SK-N-SH treated with all-trans-retinoic acid at 6 μM for 48 hours (cell line): ENCODE data around the gene SARNP.

Source experiments
- ATAC-seq: fragments of 200-7000 bp; cut with Tn5 transposase; 3 replicates; pipeline ENCODE4 v1.9.1; 2020; ENCODE audit warnings: mild to moderate bottlenecking, moderate library complexity
- ARNTL ChIP-seq: fragments of 450-650 bp; formaldehyde crosslinking; IDR thresholded peaks from 2 replicates; pipeline ENCODE4 v1.5.0; 2020; ENCODE audit warnings: low read depth, mild to moderate bottlenecking, moderate library complexity, borderline replicate concordance
- BACH2 ChIP-seq: fragments of 250-450 bp; sonication (Bioruptor Pico); IDR thresholded peaks from 2 replicates; pipeline ENCODE4 v1.9.0; 2021; ENCODE audit warnings: mild to moderate bottlenecking, borderline replicate concordance
- CSDC2 ChIP-seq: fragments of 250-450 bp; sonication (Bioruptor Pico); IDR thresholded peaks from 2 replicates; pipeline ENCODE4 v1.5.0; 2020; ENCODE audit warnings: mild to moderate bottlenecking, moderate library complexity
- CSRNP3 ChIP-seq: fragments of 250-450 bp; sonication (Bioruptor Pico); IDR thresholded peaks from 2 replicates; pipeline ENCODE4 v1.5.1; 2021; ENCODE audit warnings: mild to moderate bottlenecking, moderate library complexity
- GLIS3 ChIP-seq: fragments of 250-450 bp; sonication (Bioruptor Pico); IDR thresholded peaks from 2 replicates; pipeline ENCODE4 v1.5.0; 2020; ENCODE audit warnings: mild to moderate bottlenecking, moderate library complexity
- ISL1 ChIP-seq: fragments of 250-450 bp; sonication (Bioruptor Pico); IDR thresholded peaks from 2 replicates; pipeline ENCODE4 v2.1.2; 2022; ENCODE audit warnings: mild to moderate bottlenecking, moderate library complexity
- OSR1 ChIP-seq: fragments of 250-450 bp; sonication (Bioruptor Pico); IDR thresholded peaks from 2 replicates; pipeline ENCODE4 v1.8.0; 2022; ENCODE audit warnings: moderate library complexity, mild to moderate bottlenecking, inconsistent platforms
- SNAI2 ChIP-seq: fragments of 250-450 bp; sonication (Bioruptor Pico); IDR thresholded peaks from 2 replicates; pipeline ENCODE4 v1.5.0; 2020; ENCODE audit warnings: mild to moderate bottlenecking, moderate library complexity
- TCF4 ChIP-seq: fragments of 250-450 bp; sonication (Bioruptor Pico); IDR thresholded peaks from 2 replicates; pipeline ENCODE4 v1.8.0; 2021; ENCODE audit warnings: mild to moderate bottlenecking, moderate library complexity, borderline replicate concordance
- TOX ChIP-seq: fragments of 250-450 bp; sonication (Bioruptor Pico); IDR thresholded peaks from 2 replicates; pipeline ENCODE4 v1.8.0; 2021; ENCODE audit warnings: mild to moderate bottlenecking, moderate library complexity, borderline replicate concordance
- ZC3H10 ChIP-seq: fragments of 250-450 bp; sonication (Bioruptor Pico); IDR thresholded peaks from 2 replicates; pipeline ENCODE4 v1.5.1; 2021; ENCODE audit warnings: mild to moderate bottlenecking, moderate library complexity
- ZFP3 ChIP-seq: fragments of 250-450 bp; sonication (Bioruptor Pico); IDR thresholded peaks from 2 replicates; pipeline ENCODE4 v1.5.0; 2020; ENCODE audit warnings: mild to moderate bottlenecking, moderate library complexity
- ZNF565 ChIP-seq: fragments of 450-650 bp; formaldehyde crosslinking; conservative IDR thresholded peaks from 2 replicates; pipeline ENCODE4 v1.5.0; 2020; ENCODE audit warnings: low read depth, mild to moderate bottlenecking, moderate library complexity
- ZNF70 ChIP-seq: fragments of 450-650 bp; formaldehyde crosslinking; IDR thresholded peaks from 2 replicates; pipeline ENCODE4 v1.5.0; 2020; ENCODE audit warnings: mild to moderate bottlenecking, moderate library complexity
- TF ChIP-seq, protein P1 (sequence below): fragments of 250-450 bp; sonication (Bioruptor Pico); IDR thresholded peaks from 2 replicates; pipeline ENCODE4 v1.8.0; 2021; ENCODE audit warnings: low read depth, mild to moderate bottlenecking, moderate library complexity, borderline replicate concordance
- TF ChIP-seq, protein P2 (sequence below): fragments of 250-450 bp; sonication (Bioruptor Pico); IDR thresholded peaks from 2 replicates; pipeline ENCODE4 v1.5.1; 2020; ENCODE audit warnings: low read depth, mild to moderate bottlenecking, moderate library complexity
- TF ChIP-seq, protein P3 (sequence below): fragments of 250-450 bp; sonication (Bioruptor Pico); IDR thresholded peaks from 2 replicates; pipeline ENCODE4 v1.5.0; 2020; ENCODE audit warnings: mild to moderate bottlenecking, moderate library complexity
- TF ChIP-seq, protein P4 (sequence below): fragments of 250-450 bp; sonication (Bioruptor Pico); IDR thresholded peaks from 2 replicates; pipeline ENCODE4 v1.8.0; 2020; ENCODE audit warnings: mild to moderate bottlenecking, moderate library complexity, borderline replicate concordance

SARNP gene

DNA sequence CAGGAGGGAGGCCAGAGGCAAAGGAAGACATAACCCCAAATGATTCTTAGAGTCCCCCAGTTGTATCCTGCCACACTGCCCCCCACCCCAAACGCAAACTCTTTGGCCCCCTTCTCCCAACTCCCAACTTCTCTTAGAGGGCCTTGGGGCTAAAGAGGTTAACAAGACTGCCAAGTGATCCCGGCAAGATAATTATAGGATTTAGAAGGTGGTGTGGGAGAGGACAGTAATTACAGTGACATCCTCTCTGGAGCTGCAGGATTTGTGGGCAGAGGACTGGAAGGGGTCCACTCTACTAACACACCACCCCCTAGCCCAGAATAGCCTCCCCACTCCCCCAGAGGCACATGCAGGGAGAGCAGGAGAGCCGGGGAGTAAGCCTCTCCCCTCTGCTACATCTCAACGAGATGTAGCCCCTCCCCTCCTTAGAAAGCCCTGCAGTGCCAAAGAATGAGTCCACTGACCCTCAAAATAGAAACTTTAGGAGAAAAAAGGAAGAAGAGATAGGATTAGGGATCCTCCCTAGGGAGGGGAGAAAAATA lies 79.9 kb downstream of the SARNP start (continued):
- TF ChIP-seq GLIS3 (CRISPR knock-in tag) (no peak), CSDC2 (CRISPR knock-in tag) (no peak)
- TF ChIP-seq, protein P1, sequence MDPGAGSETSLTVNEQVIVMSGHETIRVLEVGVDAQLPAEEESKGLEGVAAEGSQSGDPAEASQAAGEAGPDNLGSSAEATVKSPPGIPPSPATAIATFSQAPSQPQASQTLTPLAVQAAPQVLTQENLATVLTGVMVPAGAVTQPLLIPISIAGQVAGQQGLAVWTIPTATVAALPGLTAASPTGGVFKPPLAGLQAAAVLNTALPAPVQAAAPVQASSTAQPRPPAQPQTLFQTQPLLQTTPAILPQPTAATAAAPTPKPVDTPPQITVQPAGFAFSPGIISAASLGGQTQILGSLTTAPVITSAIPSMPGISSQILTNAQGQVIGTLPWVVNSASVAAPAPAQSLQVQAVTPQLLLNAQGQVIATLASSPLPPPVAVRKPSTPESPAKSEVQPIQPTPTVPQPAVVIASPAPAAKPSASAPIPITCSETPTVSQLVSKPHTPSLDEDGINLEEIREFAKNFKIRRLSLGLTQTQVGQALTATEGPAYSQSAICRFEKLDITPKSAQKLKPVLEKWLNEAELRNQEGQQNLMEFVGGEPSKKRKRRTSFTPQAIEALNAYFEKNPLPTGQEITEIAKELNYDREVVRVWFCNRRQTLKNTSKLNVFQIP = no peak

DNA sequence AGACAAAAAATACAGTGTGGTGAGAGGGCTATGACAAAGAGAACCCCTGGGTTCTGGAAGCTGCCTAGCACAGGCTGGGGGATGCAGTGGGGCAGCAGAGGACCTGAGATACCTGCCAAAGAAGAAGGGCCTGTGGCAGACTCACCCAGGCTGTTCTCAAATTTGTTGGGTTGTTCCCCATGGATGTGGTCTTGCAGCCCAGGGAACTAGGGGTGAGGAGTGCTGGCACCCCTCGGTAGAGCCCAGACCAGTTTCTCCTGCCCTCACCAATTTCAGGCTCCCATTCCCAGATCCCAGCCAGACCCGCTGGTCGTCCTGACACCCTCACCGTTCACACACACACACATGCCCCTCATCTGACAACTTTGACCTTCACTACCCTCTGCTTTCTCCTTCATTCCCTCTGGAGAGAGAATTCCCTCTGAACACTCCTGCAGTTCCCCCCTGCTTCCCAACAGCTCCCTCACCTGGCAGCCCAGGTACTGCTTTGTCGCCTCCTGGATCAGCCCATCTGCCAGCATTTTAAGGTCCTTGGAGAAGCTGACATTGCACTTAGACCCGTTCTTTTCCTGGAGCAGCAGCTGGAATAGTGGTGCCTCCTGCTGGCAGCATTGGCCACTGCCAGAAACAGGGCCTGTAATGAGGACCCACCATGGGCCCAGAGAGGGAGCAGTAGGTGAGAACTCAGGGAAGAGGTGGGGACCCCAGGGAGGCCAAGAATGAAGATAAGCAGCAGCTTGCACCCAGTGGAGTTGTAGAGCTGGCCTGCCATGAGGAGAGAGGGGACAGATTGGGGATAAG lies 80.5 kb downstream of the SARNP start:
- ATAC-seq = peak; percentile 82
- TF ChIP-seq, protein P1 = no peak
- TF ChIP-seq SNAI2 (CRISPR knock-in tag) = no peak
- TF ChIP-seq TOX (CRISPR knock-in tag) = no peak
- no peak for TF ChIP-seq OSR1
- TF ChIP-seq, protein P2, sequence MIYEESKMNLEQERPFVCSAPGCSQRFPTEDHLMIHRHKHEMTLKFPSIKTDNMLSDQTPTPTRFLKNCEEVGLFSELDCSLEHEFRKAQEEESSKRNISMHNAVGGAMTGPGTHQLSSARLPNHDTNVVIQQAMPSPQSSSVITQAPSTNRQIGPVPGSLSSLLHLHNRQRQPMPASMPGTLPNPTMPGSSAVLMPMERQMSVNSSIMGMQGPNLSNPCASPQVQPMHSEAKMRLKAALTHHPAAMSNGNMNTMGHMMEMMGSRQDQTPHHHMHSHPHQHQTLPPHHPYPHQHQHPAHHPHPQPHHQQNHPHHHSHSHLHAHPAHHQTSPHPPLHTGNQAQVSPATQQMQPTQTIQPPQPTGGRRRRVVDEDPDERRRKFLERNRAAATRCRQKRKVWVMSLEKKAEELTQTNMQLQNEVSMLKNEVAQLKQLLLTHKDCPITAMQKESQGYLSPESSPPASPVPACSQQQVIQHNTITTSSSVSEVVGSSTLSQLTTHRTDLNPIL (CRISPR knock-in tag) = no peak
- TF ChIP-seq, protein P3, sequence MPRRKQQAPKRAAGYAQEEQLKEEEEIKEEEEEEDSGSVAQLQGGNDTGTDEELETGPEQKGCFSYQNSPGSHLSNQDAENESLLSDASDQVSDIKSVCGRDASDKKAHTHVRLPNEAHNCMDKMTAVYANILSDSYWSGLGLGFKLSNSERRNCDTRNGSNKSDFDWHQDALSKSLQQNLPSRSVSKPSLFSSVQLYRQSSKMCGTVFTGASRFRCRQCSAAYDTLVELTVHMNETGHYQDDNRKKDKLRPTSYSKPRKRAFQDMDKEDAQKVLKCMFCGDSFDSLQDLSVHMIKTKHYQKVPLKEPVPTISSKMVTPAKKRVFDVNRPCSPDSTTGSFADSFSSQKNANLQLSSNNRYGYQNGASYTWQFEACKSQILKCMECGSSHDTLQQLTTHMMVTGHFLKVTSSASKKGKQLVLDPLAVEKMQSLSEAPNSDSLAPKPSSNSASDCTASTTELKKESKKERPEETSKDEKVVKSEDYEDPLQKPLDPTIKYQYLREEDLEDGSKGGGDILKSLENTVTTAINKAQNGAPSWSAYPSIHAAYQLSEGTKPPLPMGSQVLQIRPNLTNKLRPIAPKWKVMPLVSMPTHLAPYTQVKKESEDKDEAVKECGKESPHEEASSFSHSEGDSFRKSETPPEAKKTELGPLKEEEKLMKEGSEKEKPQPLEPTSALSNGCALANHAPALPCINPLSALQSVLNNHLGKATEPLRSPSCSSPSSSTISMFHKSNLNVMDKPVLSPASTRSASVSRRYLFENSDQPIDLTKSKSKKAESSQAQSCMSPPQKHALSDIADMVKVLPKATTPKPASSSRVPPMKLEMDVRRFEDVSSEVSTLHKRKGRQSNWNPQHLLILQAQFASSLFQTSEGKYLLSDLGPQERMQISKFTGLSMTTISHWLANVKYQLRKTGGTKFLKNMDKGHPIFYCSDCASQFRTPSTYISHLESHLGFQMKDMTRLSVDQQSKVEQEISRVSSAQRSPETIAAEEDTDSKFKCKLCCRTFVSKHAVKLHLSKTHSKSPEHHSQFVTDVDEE (CRISPR knock-in tag) = no peak
- no peak for TF ChIP-seq CSDC2 (CRISPR knock-in tag)
- no peak for TF ChIP-seq ARNTL (CRISPR knock-in tag)
- no peak for TF ChIP-seq BACH2 (CRISPR knock-in tag)
- TF ChIP-seq, protein P4, sequence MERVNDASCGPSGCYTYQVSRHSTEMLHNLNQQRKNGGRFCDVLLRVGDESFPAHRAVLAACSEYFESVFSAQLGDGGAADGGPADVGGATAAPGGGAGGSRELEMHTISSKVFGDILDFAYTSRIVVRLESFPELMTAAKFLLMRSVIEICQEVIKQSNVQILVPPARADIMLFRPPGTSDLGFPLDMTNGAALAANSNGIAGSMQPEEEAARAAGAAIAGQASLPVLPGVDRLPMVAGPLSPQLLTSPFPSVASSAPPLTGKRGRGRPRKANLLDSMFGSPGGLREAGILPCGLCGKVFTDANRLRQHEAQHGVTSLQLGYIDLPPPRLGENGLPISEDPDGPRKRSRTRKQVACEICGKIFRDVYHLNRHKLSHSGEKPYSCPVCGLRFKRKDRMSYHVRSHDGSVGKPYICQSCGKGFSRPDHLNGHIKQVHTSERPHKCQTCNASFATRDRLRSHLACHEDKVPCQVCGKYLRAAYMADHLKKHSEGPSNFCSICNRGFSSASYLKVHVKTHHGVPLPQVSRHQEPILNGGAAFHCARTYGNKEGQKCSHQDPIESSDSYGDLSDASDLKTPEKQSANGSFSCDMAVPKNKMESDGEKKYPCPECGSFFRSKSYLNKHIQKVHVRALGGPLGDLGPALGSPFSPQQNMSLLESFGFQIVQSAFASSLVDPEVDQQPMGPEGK (CRISPR knock-in tag) = no peak
- no peak for TF ChIP-seq ZC3H10
- no peak for TF ChIP-seq ZNF565 (CRISPR knock-in tag)

- no peak for ATAC-seq
- TF ChIP-seq, protein P4 (CRISPR knock-in tag) = no peak
- TF ChIP-seq CSRNP3 (CRISPR knock-in tag) (no peak), ZNF70 (CRISPR knock-in tag) (no peak), ARNTL (CRISPR knock-in tag) (no peak), TCF4 (no peak), ZFP3 (CRISPR knock-in tag) (no peak), SNAI2 (CRISPR knock-in tag) (no peak), ISL1 (CRISPR knock-in tag) (no peak), OSR1 (no peak)
- TF ChIP-seq, all 23 proteins: peak for 0
Measured at GRCh38 chr12:55736076-55736475, 81.4 kb downstream of the SARNP start.
